Hypothalamus (tissue), 51 donors: Measurements from ENCODE around the gene MTX1.
"Not testable (repeated sequence)": the region's sequence is repeated elsewhere in the genome, so short reads cannot be mapped to it uniquely, and the experiment has no call there.

ENCODE experiments used
- DNase-seq, 51 donors: peaks; one replicate each; lab custom pipeline; 2025; lab: John Stamatoyannopoulos, UW

MTX1 gene, protein sequence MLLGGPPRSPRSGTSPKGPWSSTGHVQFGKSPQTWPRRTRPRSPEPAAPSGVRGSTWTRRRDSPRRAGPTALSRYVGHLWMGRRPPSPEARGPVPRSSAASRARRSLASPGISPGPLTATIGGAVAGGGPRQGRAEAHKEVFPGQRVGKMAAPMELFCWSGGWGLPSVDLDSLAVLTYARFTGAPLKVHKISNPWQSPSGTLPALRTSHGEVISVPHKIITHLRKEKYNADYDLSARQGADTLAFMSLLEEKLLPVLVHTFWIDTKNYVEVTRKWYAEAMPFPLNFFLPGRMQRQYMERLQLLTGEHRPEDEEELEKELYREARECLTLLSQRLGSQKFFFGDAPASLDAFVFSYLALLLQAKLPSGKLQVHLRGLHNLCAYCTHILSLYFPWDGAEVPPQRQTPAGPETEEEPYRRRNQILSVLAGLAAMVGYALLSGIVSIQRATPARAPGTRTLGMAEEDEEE

DNA sequence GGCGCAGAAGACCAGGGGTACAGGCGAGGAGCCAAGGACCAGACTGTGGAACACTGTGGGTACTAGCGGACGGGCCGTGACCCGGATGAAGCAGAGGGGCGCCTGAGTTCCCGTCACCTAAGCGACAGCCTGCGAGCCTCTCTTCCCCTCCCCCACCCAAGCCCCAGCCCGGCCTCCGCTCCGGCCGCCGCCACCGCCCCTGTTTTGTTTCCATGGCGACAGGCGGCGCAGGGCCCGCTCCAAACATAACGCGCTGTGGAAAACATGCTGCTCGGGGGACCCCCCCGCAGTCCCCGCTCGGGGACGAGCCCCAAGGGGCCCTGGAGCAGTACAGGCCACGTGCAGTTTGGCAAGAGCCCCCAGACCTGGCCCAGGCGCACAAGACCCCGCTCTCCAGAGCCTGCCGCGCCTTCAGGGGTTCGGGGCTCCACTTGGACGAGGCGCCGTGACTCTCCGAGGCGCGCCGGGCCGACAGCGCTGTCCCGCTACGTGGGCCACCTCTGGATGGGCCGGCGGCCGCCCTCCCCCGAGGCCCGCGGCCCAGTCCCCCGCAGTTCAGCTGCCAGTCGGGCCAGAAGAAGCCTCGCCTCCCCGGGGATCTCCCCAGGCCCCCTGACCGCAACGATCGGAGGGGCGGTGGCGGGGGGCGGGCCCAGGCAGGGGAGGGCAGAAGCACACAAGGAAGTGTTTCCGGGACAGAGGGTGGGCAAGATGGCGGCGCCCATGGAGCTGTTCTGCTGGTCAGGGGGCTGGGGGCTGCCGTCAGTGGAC, at the start of gene MTX1:
Gene MTX1 (plus strand): TSS at position 155 of the 771 bp plus-strand sequence. CDS start 110 bp downstream, at position 265.
- DNase-seq = peak; percentile 60 to 92 (median 79)

GRCh38 chr1:155158991-155159390, 49.5 kb upstream of the MTX1 start:
- no peak for DNase-seq

DNA sequence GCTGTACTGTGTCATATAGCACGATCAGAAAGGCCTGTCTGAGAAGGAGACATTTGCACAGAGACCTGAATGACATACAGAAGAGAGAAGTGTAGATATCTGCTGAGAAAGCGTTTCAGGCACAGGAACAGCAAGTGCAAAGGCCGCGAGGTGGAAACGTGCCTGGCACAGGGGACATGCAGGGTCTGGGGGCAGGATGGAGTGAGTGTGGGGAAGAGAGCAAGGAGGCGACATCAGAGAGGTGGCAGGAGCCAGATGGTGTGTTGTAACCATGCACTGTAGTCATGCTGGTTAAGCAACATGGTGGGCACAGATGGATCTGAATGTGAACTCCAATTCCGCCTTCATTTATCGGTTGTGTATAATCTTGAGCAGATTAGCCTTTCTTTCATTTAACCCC, 48.4 kb upstream of the MTX1 start:
- no peak for DNase-seq

DNA sequence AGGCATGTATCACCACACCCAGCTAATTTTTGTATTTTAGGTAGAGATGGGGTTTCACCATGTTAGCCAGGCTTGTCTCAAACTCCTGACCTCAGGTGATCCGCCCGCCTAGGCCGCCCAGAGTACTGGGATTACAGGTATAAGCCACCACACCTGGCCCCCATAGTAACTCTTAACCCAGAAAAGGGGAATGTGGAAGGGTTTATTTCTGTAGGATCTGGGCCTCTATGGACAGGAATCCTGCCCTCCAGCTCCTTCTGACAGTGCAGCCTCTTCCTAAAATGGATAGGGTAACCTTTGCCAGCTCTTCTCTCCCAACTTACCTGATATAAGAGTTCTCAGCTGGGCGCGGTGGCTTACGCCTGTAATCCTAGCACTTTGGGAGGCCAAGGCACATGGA, 45.9 kb upstream of the MTX1 start:
- DNase-seq = not testable (repeated sequence)

GRCh38 chr1:155163785-155164184, 44.7 kb upstream of the MTX1 start:
- not testable (repeated sequence) for DNase-seq

DNA sequence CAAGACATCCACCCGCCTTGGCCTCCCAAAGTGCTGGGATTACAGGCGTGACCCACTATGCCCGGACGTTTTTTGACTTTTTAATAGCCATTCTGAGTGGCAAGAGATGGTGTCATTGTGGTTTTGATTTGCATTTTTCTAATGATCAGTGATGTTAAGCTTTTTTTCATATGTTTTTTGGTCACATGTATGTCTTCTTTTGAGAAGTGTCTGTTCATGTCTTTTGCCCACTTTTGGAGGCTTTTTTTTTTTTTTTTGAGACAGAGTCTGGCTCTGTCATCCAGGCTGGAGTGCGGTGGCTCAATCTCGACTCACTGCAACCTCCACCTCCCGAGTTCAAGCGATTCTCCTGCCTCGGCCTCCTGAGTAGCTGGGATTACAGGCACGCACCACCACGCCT, 43.9 kb upstream of the MTX1 start:
- not testable (repeated sequence) for DNase-seq

DNA sequence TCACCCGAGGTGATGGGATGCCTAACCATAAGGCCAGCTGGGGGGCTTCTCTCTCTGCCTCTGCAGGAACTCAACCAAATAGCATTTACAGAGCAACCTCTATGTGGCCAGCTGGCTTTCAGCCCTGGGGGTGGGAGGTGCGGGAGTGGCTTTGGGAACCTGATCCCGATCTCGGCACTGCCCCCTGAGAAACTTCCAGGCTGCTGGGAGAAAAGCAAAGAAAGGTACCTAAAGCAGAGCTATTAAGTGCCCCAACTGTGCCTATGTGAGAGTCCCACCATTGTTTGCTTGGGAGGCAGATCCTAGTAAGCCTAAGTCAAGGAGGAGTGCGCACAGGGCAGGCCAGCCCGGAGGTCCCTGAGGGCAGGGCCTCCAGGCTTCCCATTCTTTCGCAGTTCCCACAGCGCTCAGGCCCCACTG, 42.4 kb upstream of the MTX1 start:
- no peak for DNase-seq

DNA sequence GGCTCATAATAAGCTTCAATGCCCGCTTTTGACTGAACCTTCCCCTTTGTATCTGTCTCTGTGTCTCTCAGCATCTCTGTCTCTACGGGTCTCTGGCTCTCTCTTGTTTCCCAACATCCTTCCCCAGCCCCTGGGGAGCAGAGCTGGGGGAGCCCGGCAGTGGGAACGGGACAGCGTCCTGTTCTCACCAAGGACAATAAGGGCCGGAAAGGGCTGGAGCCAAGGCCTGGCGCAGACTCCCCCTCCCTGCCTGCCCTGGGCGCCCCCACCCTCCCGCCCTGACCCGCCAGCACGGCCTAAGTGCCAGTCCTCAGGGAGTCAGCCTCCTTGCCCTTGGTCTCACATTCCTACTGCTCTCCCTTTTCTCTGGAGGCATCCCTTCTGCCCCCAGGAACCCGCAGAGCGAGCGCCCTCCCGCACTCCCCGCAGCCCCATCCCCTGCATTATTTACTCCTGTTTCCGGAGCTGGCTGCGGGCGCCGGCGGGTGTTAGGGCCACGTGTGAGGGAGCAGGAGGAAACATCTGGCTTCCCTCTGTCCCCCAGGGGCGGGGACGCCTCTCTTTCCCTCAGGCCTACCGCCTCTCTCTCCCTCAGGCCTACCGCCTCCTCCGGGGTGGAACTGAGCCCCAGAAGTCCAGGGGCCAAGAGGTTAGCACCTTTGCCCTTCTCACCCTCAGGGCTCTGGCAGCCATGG, 41.9 kb upstream of the MTX1 start:
- DNase-seq = peak in 27 of 51 donors; percentile 12 to 59 (median 42)

DNA sequence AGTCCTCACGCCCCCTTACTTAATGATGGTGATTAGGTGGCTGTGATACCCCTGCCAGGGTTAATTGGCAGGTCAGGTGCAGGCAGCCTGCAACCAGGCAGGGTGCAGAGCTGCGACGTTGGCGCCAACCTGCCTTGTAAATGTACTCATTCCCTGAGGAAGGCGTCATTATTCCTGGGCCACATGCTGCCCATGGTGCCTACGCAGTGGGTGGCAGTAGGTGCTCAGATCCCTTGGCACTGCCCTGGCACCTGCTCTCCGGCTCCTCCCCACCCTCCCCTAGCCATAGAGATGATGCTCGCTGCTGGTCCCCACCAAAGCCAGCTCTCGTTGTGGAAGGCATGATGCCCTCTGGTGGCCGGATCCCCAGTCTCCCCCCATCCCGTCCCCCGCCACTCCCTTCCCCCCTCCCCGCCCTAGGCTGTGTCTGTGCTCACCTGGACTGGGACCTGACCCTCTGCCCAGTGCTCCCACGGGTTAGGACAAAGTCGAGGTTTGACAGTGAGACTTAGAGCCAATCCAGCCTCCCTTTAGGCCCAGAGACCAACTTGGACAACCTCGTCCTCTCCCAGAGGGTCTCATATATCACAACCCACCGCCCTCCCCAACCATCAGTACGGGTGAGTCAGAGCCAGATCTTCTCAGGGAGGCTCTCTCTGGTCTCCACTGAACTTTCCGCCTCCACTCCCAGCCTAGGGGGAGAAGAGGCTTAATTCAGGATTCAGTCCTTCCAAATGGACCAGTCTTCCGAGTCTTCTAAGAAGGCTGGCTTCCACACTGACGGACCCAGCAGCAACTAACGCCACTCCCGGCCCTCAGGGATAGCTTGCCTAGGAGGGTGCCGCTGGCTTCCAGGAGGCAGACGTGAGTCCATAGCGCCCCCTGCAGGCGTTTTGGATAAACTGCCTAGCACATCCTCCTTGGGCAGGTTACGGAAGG, 41.1 kb upstream of the MTX1 start:
- DNase-seq = peak in 50 of 51 donors; percentile 22 to 96 (median 80)

GRCh38 chr1:155168105-155168445, 40.4 kb upstream of the MTX1 start:
- not testable (repeated sequence) for DNase-seq

DNA sequence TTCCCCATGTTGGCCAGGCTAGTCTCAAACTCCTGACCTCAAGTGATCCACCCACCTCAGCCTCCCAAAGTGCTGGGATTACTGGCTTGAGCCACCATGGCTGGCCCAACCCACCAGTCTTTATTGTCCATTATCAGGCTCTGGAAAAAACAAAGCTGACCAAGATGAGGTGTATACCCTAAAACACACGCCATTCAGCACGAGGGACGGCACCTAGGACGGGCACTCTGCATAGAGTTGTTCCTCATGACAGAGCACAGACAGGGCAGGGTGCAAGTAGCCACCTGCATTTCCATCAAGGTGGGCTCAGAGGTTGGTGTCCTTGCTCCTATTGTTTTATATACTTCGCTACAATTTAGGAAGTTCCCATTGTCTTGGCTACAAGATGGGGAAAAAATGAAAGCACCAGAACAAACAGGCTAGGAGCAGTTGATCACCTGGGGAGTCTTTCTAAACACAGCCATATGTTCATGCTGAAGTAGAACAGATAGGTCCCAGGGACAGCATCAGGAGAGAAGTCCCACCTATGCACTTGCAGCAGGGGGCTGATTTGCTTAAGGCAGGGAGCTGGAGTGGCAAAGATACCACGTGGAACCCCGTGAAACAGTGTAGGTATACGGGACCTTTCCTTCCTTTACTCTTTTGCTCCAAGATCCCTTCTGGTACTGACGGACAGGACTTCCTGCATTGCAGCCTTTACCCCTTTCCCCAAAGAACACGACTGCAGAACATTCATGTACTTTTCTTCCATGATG, 39.9 kb upstream of the MTX1 start:
- no peak for DNase-seq

- no peak for DNase-seq
Measured at GRCh38 chr1:155169541-155169940, 39.0 kb upstream of the MTX1 start.

GRCh38 chr1:155170101-155170785, 38.3 kb upstream of the MTX1 start:
- no peak for DNase-seq

GRCh38 chr1:155170806-155171205, 37.7 kb upstream of the MTX1 start:
- no peak for DNase-seq

- no peak for DNase-seq
Measured at GRCh38 chr1:155171836-155172731, 36.4 kb upstream of the MTX1 start.

GRCh38 chr1:155172732-155173477, 35.6 kb upstream of the MTX1 start, which contains the start of gene KRTCAP2:
TSS of gene KRTCAP2 (minus strand) at chr1:155173304. CDS start at chr1:155173224, 80 bp downstream.
- DNase-seq = peak; percentile 54 to 96 (median 90)
